ENCODE results near the gene SLC27A4.

DNA sequence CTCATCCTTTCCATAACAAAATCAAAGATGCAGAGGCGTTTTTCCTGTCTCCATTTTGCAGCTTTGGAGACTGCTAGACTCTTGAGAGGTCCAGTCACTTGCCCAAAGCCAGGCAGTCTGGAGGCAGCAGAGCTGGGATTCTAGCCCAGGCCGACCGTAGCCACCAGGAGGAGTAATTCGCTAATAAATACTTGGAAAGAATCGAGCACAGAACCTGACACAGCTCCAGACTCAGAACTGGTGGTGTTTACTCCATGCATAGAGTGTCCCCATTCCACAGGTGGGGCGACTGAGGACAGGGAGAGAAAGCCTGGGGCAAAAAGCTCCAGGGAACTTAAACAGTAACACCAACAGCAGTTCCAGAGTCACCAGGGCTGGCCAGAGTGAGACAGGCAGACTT lies 69.7 kb downstream of the SLC27A4 start:
- TF ChIP-seq, protein P1, sequence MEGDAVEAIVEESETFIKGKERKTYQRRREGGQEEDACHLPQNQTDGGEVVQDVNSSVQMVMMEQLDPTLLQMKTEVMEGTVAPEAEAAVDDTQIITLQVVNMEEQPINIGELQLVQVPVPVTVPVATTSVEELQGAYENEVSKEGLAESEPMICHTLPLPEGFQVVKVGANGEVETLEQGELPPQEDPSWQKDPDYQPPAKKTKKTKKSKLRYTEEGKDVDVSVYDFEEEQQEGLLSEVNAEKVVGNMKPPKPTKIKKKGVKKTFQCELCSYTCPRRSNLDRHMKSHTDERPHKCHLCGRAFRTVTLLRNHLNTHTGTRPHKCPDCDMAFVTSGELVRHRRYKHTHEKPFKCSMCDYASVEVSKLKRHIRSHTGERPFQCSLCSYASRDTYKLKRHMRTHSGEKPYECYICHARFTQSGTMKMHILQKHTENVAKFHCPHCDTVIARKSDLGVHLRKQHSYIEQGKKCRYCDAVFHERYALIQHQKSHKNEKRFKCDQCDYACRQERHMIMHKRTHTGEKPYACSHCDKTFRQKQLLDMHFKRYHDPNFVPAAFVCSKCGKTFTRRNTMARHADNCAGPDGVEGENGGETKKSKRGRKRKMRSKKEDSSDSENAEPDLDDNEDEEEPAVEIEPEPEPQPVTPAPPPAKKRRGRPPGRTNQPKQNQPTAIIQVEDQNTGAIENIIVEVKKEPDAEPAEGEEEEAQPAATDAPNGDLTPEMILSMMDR (IDR thresholded peaks at IDR 0.05) = no peak
- no peak for TF ChIP-seq POLR2A (IDR thresholded peaks at IDR 0.05)
